GM18508 (cell line): ENCODE measurements around the gene NYAP1.

Experiments used
- ATAC-seq: cut with Tn5 transposase; IDR thresholded peaks from one replicate; pipeline ENCODE4 v1.9.1; 2021; ENCODE audit warnings: moderate number of reproducible peaks; ENCODE audit not compliant: insufficient read depth, unreplicated experiment

The NYAP1 gene

DNA sequence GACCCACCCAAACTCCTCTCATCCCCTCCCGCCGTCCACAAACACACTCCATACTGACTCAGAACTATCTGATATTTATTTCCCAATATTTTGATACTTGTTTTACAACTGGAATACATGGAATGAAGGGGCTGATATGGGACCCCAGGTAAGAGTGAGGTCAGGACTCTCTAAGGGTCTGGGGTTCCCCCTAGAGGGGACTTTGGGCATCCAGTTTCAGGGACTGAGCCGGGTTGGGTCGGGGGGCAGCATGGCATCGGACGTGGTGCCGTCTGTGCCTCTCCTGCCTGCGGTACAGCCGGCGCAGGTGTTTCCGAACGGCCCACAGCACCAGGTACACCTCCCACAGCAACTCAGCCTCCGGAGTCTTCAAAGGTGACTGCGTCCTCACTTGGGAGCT is 27.2 kb upstream of the NYAP1 start:
- ATAC-seq = no peak

DNA sequence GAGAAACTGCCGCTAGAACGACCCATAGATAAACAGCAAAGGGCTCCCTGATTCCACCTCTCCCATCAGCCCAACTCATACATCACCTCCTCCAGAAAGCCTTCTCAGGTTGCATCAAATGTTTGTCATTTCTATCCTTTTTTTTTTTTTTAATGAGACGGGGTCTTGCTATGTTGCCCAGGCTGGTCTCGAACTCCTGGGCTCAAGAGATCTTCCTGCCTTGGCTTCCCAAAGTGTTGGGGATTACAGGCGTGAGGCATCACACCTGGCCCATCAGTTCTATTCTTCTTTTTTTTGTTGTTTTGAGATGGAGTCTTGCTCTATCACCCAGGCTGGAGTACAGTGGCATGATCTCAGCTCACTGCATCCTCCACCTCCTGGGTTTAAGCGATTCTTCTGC is 26.7 kb upstream of the NYAP1 start:
- ATAC-seq = no peak

DNA sequence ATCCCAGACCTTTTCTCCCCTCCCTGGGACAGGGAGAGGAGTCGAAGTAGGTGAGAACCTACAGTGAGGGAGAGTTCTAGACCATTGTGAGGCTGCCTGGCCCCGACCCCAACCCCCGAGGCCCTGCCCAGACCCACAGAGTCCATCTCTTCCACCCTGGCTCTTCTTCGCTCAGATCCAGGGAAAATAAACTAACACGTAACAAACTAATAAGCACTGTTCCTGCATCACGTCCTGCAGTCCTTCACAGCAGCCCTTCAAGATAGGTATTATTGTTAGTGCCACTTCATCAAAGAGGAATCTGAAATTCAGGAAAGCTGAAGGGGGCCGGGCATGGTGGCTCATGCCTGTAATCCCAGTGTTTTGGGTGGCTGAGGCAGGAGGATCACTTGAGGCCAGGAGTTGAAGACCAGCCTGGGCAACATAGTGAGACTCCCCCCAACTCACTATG is 19.5 kb upstream of the NYAP1 start, which contains the start of gene SPACDR:
Gene SPACDR, minus strand, starts transcription at position 51 of the 451 bp plus-strand sequence. CDS start 235 bp downstream, outside the sequence.
- no peak for ATAC-seq

DNA sequence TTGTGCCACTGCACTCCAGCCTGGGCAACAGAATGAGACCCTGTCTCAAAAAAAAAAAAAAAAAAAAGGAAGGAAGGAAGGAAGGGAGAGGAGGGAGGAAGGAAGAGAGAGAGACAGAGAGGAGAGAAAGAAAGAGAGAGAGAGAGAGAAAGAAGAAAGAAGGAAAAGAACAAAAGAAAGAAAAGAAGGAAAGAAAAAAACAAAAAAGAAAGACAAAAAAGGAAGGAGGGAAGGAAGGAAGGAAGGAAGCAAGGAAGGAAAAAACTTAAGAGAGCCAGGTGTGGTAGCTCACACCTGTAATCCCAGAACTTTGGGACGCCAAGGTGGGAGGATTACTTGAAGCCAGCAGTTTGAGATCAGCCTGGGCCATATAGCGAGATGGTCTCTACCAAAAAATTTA is 18.9 kb upstream of the NYAP1 start:
- no peak for ATAC-seq

DNA sequence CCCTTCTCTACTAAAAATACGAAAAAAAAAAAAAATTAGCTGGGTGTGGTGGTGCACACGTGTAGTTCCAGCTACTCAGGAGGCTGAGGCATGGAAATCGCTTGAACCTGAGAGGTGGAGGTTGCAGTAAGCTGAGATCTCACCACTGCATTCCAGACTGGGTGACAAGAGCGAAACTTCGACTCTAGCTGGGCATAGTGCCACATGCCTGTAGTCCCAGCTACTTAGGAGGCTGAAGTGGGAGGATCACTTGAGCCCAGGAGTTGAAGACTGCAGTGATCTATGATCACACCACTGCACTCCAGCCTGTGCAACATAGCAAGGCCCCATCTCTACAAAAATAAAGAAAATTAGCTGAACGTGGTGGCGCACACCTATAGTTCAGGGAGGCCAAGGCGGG is 18.4 kb upstream of the NYAP1 start:
- ATAC-seq = no peak

DNA sequence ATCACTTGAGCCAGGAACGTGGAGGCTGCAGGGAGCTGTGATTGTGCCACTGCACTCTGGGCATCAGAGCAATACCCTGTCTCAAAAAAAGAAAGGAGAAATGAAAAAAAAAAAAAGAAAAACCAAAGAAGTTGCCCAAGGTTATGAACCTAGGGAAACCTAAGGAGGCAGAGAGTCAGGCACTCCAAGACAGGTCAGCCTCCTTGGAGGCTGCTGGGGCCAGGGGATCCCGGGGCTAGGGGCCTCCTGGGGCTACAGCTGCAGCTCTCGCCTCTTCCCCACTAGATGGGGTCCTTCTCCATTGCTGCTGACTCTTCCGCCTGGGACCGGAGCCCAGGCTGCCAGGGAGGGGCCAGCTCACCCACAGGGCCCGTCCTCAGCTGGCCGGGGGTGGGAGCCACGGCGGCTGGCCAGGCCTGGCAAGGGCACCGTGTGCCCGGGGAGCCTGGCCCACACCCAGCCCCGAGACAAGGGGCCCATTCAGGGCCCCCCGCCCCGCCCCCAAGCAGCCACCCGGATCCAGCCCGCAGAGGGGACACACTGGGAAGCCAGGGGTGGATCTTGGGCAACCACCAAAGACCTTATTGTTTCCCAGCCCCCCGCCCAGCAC is 17.9 kb upstream of the NYAP1 start:
- no peak for ATAC-seq

DNA sequence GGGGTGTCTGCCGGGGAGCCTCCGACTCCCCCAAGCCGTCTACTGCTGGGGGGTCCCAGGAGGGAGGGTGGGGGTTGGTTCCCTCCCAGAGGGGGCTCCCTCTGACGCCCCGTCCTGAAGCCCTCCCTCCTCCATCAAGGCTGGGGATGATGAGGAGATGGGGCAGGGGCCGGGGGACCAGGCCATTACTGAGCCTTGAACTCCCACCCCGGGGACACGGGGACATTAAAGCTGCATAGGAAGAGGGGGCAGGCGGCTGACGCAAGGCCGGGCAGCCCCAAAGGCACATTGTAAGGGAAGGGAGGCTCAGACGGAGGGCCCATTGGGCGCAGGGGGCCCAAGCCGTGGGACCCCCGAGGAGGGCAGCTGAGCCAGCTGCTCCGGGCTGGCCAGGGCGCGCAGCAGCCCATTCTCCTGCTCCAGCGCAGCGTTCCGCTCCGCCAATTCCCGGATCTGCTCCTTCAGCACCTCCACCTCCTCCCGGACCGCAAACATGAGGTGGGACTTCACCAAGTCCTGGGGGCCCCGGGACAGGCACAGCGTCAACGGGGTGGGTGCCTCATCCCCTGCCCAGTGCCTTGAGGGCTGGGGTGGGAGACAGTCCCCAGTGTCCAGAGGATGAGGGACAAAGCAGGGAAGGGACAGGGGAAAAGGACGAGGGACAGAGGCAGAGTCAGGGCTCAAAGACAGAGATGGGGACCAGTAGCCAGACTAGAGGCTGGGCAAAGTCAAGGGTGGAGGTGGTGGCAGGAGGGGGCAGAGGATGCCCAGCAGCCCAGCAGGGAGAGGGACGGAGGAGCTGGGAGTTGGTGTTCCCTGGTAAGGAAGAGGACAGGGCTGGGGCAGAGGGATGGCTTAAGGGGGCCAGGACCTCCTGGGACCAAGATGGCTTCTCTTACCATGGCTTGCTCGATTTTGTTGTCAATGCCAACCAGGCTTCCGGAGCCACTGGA is 16.8 kb upstream of the NYAP1 start:
- no peak for ATAC-seq

DNA sequence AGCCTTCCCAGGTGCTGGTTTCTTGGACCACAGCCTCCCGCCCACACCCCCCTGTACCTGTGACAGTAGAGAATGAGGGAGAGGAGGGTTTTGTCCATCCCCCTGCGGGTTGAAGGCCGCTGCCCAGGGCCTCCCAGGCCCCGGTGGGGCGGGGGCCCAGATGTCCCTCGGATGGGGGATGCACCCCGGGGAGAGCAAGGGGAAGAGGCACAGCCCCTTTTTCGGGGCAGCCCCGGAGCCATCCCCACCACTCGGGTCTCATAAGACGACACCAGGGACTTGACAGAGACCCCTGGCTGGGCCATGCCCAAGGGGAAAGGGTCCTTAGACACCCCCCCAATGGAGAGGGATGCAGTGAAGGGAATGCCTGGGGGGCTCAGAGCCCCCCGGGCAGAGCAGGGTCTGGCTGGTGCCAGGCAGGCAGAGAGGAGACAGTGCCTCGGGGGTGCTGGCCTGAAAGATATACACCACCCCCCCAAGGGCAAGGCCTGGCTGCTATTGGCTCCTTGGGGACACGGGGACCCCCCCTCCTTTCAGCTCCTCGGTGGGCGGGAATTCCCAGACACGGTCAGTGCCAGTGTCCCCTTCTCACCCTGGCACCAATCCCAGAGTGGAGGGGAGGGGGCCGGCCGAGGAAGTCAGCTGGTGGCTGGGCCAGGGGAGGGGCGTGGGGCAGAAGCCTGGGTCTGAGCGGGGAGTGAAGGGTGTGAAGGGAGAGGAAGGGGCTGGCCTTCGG is 15.9 kb upstream of the NYAP1 start:
- ATAC-seq = no peak

DNA sequence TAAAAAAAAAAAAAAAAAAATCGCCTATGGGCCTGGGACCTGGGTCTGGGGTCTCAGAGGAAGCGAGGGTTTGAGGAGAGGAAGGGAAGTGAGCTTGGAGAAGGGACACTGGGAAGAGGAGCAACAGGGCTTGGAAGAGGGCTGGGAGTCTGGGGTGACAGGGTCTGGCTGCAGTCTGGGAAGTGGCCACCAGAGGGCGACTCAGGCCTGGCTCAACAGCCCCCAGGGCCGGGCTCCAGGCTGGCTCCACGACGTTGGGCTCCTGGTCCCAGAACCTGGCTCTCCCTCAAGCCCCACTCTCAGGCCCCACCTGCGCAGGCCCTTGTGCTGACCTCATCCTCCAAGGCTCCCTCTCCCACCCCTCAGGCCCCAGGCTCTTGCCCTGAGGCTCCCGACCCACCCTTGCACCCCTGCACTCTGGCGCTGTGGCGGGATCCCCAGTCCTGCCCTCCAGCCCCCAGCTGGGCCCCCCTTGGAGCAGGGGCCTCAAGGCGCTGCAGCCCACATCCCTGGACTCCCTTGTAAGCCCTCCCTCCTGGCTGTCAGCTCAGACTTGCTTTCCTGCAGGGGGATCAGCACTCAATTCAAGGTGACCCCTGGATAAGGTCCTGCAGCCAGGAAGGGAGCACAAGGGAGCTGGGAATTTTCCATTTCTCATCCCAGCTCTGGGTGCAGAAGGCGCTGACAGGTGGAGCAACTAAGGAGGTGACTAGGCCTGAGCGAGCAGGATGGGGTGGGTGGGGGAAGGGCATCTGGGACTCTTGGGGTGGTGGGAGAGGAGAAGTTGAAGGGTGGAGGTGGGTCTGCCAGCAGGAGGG is 14.3 kb upstream of the NYAP1 start:
- no peak for ATAC-seq

DNA sequence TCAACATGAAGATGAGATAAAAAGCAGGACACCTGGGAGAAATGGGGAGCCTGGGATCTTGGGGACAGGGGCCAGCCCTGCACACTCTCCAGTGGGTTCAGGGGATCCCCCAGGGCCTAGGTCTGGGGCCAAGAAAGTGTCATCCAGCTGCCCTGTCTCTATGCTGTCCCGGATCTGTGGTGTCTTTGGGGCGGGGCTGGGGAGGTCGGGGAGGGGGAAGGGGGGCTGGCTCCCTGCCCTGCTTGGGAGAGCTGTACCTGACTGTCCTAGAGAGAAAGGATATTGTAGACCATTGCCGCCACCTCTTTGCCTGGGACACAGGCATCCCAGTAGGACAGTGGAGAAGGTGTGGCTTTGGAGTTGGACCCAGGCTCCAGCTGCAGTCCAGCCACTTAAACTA is 12.7 kb upstream of the NYAP1 start:
- no peak for ATAC-seq

DNA sequence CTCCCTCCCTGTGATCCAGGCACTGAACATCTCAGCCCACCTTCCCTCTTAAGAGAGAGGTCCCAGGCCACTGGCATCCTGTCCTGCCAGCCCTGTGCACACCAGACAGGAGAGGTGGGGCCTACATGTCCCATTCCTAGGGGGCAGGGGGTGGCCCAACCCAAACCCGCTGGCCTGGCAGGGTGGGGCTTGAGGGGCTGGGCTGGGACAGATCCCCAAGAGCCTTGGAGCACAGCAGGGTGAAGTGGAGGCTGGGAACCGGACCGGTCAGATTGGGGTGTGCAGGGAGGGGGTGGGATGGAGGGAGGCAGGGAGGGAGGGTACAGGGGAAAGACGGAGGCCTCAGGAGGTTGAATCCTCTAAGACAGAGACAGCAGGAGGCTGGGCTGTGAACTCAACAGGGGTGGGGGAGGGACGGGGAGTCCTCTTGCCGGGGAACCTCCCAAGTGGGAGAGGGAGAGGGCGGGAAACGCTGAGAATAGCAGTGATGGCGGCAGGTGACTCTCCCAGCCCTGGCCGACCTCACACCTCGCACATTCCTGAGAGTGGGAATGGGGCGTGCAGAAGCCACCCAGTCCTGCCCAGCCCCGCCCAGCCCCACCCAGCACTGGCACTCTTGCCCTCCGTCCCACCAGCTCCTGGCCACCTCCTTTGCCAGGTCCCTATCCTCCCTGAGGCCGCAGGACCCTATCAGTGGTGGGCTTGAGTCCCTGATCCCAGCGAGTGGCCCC is 11.4 kb upstream of the NYAP1 start:
- ATAC-seq = no peak

DNA sequence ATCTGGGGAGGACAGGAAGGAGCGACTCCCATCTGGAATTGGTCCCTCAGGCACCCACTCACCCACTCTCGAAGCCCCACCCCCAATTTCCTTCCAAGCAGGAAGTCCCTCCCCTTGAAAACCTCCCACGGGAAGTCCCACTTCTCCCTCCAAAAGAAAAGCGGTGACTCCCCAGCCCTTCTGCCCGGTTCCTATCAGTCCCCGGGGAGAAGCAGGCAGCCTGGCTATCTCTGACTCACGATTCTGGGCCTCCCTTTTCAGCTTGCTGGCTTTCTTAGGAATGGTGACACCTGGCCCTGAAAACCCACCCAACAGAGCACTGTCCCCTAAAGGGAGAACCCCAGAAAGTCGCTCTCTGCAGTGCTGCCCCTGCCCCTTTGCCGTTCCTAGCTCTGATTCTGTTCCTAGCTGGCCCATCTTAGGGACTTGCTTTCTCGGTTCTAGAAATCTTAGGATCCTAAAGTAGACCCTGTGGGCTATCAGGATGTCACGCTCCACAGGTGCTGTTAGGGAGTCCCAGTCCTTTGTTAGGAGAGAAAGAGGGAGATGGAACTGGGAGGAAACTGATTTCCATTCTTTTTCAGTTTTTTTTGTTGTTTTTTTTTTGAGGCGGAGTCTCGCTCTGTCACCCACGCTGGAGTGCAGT is 10.8 kb upstream of the NYAP1 start:
- ATAC-seq = no peak

DNA sequence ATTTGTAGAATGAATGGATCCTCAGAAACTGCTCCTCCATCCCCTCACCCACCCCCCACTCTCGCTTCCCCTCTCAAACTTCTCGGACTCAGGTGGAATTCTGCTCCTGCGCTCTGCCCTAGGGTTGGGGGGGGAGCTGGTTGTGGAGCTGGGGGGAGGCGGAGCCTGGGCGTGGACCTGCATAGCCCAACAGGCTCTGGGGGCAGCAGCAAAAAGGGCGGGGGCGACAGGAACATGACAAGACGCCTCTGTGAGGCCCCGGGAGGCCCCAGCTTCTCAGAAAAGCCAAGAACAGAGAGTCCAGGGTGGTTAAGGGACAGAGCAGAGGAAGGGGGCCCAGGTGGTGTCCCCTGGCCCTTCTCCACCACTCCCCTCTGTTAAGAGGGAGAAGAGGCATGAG is 8.2 kb upstream of the NYAP1 start:
- no peak for ATAC-seq

DNA sequence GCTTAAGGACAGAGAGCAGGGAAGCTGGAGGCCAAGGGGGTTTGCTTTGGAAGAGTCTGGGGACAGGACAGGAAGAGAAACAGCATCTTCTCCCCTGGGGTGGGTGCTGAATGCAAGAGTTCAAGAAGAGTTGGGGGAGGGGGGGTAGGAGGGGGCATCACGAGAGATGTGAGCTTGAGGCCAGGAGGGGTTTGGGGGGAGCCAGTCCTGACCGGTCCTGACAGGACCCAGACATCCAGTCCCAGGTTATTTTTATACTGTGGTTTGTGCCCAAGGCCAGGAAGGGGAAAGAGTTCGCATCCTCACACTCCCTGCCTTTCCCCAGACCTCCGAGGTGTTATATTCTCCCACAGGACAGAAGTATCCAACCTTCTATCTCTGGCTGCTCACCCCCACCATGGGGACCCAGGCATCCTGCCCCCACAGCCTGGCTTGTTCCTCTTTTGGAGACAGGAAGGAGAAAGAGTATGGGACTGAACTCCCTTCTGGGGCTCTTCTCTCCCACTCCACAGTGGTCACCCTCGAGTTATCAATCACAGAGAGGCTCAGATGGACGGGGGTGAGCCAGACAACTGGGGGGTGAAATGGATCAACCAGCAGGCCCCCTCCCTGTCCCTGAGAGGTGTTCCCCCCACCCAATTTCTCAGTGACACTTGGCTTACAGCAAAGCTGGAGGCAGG is 7.5 kb upstream of the NYAP1 start:
- no peak for ATAC-seq

DNA sequence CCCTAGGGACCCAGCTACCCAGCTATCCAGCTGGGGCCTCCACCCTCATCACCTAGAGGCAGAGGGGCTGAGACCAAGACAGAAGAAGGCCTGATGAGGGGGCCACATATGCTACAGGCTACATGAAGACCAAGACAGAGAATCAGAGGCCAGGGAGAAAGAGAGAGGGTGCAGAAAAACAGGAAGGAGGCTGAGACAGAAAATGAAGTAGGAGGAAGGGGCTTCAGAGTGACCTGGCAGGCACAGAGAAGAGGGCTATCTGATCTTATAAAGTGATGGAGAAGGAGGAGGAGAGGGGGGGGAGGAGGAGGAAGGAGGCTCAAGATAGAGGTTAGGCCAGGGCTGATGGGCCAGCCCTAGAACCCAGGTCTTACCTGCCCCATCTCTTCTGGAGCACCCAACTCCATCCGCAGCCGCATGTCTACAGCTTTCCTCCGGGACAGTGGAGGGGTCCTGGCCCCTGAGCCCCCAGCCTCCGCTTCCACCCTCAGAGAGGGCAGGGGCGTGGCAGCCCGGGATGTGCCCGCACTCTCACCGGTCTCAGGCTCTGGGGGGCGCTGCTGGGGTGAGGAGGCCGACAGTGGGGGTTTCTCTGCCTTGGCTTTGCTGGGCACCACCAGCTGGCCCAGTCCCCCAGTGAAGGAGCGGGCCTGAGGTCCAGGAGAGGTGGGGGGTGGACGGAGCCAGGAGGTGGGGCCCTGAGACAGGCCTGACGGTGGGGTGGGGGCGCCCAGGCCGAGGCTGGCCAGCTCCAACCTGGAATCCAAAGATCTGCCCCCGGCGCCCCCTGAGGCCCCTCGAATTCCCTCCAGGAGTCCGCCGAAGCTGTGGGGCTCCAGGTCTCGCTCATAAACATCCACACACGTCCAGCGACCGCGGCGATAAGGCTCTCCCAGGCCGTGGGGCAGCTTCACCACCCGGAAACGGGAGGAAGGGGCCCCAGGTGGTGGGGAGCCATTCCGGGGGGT is 6.5 kb upstream of the NYAP1 start:
- ATAC-seq = no peak

DNA sequence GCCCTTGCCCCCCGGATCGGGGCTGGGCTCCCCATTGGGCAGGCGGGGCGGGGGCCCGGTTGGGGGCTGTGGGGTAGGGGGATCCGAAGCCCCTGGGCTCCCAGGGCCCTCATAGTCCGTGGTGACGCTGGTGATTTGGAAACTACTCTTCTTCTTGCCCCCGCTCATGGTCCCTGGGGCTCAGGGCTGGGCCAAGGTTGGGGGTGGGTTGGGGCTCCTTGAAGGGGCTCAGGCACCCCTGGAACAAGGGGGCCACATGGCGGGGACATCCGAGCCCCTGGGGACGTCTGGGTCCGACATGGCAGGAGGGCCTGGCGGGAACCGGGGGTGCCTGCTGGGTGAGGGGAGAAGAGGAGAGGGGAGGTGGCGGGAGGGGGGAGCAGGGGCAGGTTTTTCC is 5.9 kb upstream of the NYAP1 start:
- ATAC-seq = no peak

DNA sequence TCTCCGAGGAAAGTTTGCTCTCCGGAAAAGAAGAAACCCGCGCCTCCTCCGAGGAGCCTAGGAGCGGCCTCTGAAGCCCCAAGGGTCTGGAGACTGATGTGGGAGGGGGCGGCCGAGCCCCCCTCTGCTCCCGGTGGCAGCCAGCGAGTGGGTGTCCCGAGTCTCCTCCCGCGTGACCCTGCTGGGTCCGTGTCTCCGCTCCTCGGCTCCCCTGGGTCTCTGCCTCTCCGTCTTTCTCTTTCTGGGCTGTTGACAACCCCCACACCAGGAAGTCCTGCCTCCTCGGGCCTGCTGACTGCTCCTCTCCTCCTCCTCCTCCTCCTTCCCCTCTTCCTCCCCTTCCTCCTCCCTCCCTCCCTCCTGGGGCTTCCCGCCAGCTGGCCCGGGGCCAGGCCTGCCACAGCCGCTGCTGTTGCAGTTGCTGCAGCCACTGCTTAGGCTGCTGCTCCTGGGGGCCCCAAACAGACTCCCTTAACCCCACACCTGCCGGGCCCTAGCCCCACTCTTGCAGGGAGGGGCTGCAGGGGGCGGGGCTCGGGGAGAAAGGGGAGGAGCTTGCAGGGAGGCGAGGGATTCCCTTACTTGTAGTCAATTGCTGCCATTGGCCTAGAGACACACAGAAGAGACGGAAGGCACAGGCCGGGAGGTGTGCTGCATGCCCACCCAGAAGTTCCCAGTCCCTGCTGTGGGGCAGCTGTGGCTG is 4.6 kb upstream of the NYAP1 start, which contains the start of gene TSC22D4:
Gene TSC22D4, minus strand, starts transcription at position 257 of the 703 bp plus-strand sequence. CDS start 1,176 bp downstream, outside the sequence.
- ATAC-seq = no peak
